ENCODE measurements around the gene IRF8.

The IRF8 gene

GRCh38 chr16:85930301-85930700, 31.3 kb downstream of the IRF8 start:
- Histone ChIP-seq H2AFZ (ENCODE audit: low read length) (no peak overlapping the region), H3K4me1 (ENCODE audit: insufficient read depth, low read length, poor library complexity, severe bottlenecking) (no peaks in the 10 kb centered on the region), H3K36me3 (ENCODE audit: insufficient read depth, low read length) (no peaks in the 10 kb centered on the region), H3K9me2 (replicated peaks; ENCODE audit: low read depth, low read length) (no peaks in the 10 kb centered on the region), H3K4me2 (ENCODE audit: low read depth, low read length, poor library complexity, severe bottlenecking) (no peak overlapping the region), H3K27me3 (ENCODE audit: insufficient read depth, low read length, poor library complexity, severe bottlenecking) (no peaks in the 10 kb centered on the region), H3K4me3 (ENCODE audit: low read length, poor library complexity, severe bottlenecking) (no peak overlapping the region), H3K9me3 (ENCODE audit: insufficient read depth, low read depth, low read length) (no peaks in the 10 kb centered on the region), H4K20me1 (ENCODE audit: insufficient read depth, low read length, poor library complexity, severe bottlenecking) (no peaks in the 10 kb centered on the region), H3K9ac (ENCODE audit: low read depth, low read length, poor library complexity, severe bottlenecking) (no peak overlapping the region), H3F3A (ENCODE audit: low read depth) (no peaks in the 10 kb centered on the region), H3K79me2 (ENCODE audit: insufficient read depth, low read length) (no peaks in the 10 kb centered on the region)
- no peak for TF ChIP-seq CTCF (conservative IDR thresholded peaks at IDR 0.05; ENCODE audit: low read length)
- TF ChIP-seq EZH2phosphoT487 (IDR thresholded peaks at IDR 0.05; ENCODE audit: borderline replicate concordance) = no peak

DNA sequence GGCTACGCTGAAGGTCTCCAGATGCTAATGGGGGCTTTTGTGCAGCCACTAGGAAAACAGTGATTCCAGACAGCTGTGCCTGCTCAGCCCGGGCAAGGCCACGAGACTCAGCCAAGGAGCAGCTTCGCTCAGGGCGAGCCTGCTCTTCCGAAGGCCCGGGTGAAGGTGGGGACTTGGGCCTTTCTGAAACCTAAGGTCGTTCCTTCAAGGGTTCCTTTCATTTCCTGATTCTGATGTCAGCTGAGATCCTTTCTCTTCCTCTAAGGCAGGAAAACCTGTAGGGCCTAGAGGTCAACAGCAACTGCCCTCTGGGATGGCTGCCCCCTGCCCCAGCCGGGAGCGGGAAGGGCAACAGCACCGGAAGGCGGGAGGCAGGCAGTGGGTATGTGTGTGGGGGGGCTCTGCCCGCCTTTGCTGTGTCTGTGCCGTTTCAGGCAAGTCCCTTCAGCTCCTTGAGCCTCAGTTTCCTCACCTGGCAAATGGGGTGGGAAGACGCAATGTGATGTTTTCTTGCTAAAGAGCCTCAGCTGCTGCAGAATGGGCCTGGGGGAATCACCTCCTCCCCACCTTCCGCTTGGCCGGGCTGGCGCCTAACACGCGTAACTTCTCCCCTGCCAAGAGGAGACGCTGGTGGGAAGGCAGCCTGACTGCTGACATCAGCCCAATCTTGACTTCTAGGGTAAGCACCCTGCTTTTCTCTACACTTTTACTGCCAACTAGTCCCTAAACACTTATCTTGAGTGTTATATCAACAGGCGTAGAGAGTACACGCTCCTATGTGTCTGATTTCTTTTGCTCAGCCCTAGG, 32.8 kb downstream of the IRF8 start:
- Histone ChIP-seq H3K9me3 (ENCODE audit: insufficient read depth, low read depth, low read length) (no peaks in the 10 kb centered on the region), H3K36me3 (ENCODE audit: insufficient read depth, low read length) (no peaks in the 10 kb centered on the region), H3K27me3 (ENCODE audit: insufficient read depth, low read length, poor library complexity, severe bottlenecking) (no peaks in the 10 kb centered on the region), H4K20me1 (ENCODE audit: insufficient read depth, low read length, poor library complexity, severe bottlenecking) (no peaks in the 10 kb centered on the region), H3K4me1 (ENCODE audit: insufficient read depth, low read length, poor library complexity, severe bottlenecking) (peaks cover 13% of the 10 kb centered on the region), H3K9me2 (replicated peaks; ENCODE audit: low read depth, low read length) (no peaks in the 10 kb centered on the region), H3K4me2 (ENCODE audit: low read depth, low read length, poor library complexity, severe bottlenecking) (no peak overlapping the region), H3K4me3 (ENCODE audit: low read length, poor library complexity, severe bottlenecking) (no peak overlapping the region), H2AFZ (ENCODE audit: low read length) (no peak overlapping the region), H3F3A (ENCODE audit: low read depth) (no peaks in the 10 kb centered on the region), H3K79me2 (ENCODE audit: insufficient read depth, low read length) (no peaks in the 10 kb centered on the region), H3K9ac (ENCODE audit: low read depth, low read length, poor library complexity, severe bottlenecking) (no peak overlapping the region)
- TF ChIP-seq EZH2phosphoT487 (IDR thresholded peaks at IDR 0.05; ENCODE audit: borderline replicate concordance) (no peak), CTCF (conservative IDR thresholded peaks at IDR 0.05; ENCODE audit: low read length) (no peak)

- Histone ChIP-seq H3K4me1 (ENCODE audit: insufficient read depth, low read length, poor library complexity, severe bottlenecking) (peaks cover 15% of the 10 kb centered on the region), H3K9me2 (replicated peaks; ENCODE audit: low read depth, low read length) (no peaks in the 10 kb centered on the region), H2AFZ (ENCODE audit: low read length) (no peak overlapping the region), H3K79me2 (ENCODE audit: insufficient read depth, low read length) (no peaks in the 10 kb centered on the region), H3F3A (ENCODE audit: low read depth) (no peaks in the 10 kb centered on the region), H3K27me3 (ENCODE audit: insufficient read depth, low read length, poor library complexity, severe bottlenecking) (no peaks in the 10 kb centered on the region), H3K4me3 (ENCODE audit: low read length, poor library complexity, severe bottlenecking) (no peak overlapping the region), H3K4me2 (ENCODE audit: low read depth, low read length, poor library complexity, severe bottlenecking) (no peak overlapping the region), H3K36me3 (ENCODE audit: insufficient read depth, low read length) (no peaks in the 10 kb centered on the region), H3K9ac (ENCODE audit: low read depth, low read length, poor library complexity, severe bottlenecking) (no peak overlapping the region), H3K9me3 (ENCODE audit: insufficient read depth, low read depth, low read length) (no peaks in the 10 kb centered on the region), H4K20me1 (ENCODE audit: insufficient read depth, low read length, poor library complexity, severe bottlenecking) (no peaks in the 10 kb centered on the region)
- TF ChIP-seq EZH2phosphoT487 (IDR thresholded peaks at IDR 0.05; ENCODE audit: borderline replicate concordance) (no peak), CTCF (conservative IDR thresholded peaks at IDR 0.05; ENCODE audit: low read length) (no peak)
These were observed 35.2 kb downstream of the IRF8 start for GRCh38 chr16:85934210-85934609.
